HL-60 (cell line): ENCODE data around the gene CSK.

ENCODE experiments used
- DNase-seq, 2 experiments: peaks; one replicate each; pipeline ENCODE4 v3.0.0-alpha.2; 2010 to 2020; ENCODE audit warnings: low read depth in 1 of 2, low spot score in 1 of 2
- H3K27ac ChIP-seq: fragments of 250-450 bp; sonication (Bioruptor Pico); replicated peaks from 2 replicates; pipeline ENCODE4 v1.5.1; 2020; ENCODE audit warnings: mild to moderate bottlenecking, moderate library complexity
- H3K27me3 ChIP-seq: fragments of 250-450 bp; sonication (Bioruptor Pico); 2 replicates; pipeline ENCODE4 v1.5.1; 2021; ENCODE audit warnings: mild to moderate bottlenecking, moderate library complexity; ENCODE audit not compliant: insufficient read depth, poor library complexity, severe bottlenecking
- H3K4me3 ChIP-seq: replicated peaks from 2 replicates; pipeline ENCODE4 v1.5.1; 2011; ENCODE audit warnings: mild to moderate bottlenecking, control low read depth, low read length; ENCODE audit not compliant: insufficient read depth
- GABPA ChIP-seq: IDR thresholded peaks from 2 replicates; pipeline ENCODE4 v1.6.1; 2012; ENCODE audit warnings: low read depth
- POLR2AphosphoS5 ChIP-seq: IDR thresholded peaks from 2 replicates; pipeline ENCODE4 v1.6.1; 2012; ENCODE audit warnings: low read depth
- SPI1 ChIP-seq: IDR thresholded peaks from 2 replicates; pipeline ENCODE4 v1.6.1; 2012; ENCODE audit warnings: low read depth, mild to moderate bottlenecking, borderline replicate concordance
- TF ChIP-seq, protein P1 (sequence below): IDR thresholded peaks from 2 replicates; pipeline ENCODE4 v1.6.1; 2012; ENCODE audit warnings: low read depth; ENCODE audit not compliant: insufficient replicate concordance
- TF ChIP-seq, protein P2 (sequence below): IDR thresholded peaks from one replicate; pipeline ENCODE4 v1.5.1; 2011; ENCODE audit warnings: low read length, control low read depth, inconsistent platforms; ENCODE audit not compliant: insufficient read depth

Gene CSK

DNA sequence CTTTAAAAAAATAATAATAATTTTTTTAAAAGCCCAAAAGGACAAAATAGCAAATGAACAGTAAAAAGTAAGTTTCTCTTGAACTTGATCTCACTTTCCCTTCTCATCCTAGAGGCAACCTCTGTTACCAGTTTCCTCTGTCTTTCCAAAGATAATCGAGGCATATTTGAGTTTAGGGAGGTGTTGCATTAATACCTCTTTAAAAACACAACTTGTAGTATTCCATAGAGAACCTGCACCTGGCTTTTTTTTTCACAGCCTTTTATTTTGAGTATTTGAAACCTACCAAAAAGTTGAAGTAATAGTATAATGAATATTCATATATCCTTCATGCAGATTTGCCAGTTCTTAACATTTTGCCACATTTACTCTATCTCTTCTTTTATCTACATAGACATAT is 9.1 kb downstream of the CSK start:
- Histone ChIP-seq H3K27ac (peak overlapping the region; percentile 91), H3K27me3 (no peaks in the 10 kb centered on the region), H3K4me3 (no peak overlapping the region)
- TF ChIP-seq SPI1, result no peak
- DNase-seq, result no peak

DNA sequence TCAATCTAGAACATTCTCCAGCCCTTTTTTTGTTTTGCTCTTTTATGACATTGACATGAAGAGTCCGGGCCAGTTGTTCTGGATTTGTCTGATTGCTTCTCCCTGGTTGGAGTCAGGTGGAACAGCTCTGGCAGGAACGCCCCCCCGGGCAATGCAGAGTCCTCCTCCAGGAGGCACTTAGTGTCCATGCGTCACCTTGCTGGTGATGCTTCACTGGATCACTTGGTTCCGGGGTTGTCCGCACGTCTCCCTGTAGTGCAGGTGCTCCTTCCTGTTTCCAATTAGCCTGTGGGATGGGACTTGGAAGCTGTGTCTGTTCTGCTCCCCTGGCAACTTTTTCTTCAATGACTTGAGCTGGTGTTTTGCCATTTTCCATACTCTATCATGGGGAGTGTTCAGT is 9.8 kb downstream of the CSK start:
- H3K4me3 ChIP-seq, result no peak overlapping the region
- TF ChIP-seq POLR2AphosphoS5, result no peak
- H3K27ac ChIP-seq, result peak overlapping the region; percentile 91

DNA sequence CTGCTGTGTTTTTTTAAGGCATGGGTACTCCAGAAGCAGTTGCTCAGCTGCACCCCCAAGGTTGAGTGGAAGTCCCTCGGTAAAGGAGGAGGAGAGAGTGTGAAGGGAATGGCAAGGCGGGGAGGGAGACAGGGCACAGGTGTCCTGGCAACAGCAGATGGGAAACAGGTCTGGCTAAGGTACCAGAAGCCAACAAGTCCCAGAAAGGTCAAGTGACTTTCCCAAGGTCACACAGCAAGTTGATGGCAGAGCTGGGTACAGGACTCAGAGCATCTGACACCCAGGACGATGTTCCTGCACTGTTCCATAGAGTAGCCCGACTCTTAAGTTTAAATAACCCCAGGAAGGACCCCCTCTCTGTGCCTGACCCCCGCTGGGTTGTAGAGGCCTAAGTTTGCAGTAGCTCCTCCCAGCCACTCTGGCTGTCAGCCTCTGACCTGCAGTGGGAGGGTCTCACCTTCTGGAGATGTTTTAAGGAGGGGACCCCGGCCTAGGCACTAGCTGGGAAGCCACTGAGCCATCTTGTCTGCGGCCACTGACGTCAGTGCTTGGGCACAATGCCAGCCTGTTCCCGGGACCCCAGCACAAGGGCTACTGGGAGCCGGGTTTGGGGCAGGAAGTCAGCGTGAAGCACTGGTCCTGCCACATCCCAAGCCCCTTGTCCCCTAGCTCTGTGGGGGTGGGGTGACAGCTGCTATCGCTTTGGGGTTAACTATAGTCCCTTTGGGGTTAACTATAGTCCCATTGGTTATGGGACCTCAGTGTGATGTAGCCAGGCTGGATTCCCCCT is 10.5 kb downstream of the CSK start:
- Histone ChIP-seq H3K4me3 (no peak overlapping the region), H3K27ac (0 out of 2 replicates have a peak overlapping the region, but pooled peaks have one; percentile 13), H3K27me3 (no peaks in the 10 kb centered on the region)
- DNase-seq, result no peak
- TF ChIP-seq, protein P1, sequence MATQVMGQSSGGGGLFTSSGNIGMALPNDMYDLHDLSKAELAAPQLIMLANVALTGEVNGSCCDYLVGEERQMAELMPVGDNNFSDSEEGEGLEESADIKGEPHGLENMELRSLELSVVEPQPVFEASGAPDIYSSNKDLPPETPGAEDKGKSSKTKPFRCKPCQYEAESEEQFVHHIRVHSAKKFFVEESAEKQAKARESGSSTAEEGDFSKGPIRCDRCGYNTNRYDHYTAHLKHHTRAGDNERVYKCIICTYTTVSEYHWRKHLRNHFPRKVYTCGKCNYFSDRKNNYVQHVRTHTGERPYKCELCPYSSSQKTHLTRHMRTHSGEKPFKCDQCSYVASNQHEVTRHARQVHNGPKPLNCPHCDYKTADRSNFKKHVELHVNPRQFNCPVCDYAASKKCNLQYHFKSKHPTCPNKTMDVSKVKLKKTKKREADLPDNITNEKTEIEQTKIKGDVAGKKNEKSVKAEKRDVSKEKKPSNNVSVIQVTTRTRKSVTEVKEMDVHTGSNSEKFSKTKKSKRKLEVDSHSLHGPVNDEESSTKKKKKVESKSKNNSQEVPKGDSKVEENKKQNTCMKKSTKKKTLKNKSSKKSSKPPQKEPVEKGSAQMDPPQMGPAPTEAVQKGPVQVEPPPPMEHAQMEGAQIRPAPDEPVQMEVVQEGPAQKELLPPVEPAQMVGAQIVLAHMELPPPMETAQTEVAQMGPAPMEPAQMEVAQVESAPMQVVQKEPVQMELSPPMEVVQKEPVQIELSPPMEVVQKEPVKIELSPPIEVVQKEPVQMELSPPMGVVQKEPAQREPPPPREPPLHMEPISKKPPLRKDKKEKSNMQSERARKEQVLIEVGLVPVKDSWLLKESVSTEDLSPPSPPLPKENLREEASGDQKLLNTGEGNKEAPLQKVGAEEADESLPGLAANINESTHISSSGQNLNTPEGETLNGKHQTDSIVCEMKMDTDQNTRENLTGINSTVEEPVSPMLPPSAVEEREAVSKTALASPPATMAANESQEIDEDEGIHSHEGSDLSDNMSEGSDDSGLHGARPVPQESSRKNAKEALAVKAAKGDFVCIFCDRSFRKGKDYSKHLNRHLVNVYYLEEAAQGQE, result no peak
- TF ChIP-seq POLR2AphosphoS5 (no peak), GABPA (no peak), SPI1 (no peak)
- TF ChIP-seq, protein P2, sequence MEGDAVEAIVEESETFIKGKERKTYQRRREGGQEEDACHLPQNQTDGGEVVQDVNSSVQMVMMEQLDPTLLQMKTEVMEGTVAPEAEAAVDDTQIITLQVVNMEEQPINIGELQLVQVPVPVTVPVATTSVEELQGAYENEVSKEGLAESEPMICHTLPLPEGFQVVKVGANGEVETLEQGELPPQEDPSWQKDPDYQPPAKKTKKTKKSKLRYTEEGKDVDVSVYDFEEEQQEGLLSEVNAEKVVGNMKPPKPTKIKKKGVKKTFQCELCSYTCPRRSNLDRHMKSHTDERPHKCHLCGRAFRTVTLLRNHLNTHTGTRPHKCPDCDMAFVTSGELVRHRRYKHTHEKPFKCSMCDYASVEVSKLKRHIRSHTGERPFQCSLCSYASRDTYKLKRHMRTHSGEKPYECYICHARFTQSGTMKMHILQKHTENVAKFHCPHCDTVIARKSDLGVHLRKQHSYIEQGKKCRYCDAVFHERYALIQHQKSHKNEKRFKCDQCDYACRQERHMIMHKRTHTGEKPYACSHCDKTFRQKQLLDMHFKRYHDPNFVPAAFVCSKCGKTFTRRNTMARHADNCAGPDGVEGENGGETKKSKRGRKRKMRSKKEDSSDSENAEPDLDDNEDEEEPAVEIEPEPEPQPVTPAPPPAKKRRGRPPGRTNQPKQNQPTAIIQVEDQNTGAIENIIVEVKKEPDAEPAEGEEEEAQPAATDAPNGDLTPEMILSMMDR, result no peak

More for the DNA sequence above, 9.8 kb downstream of the CSK start:
- no peaks in the 10 kb centered on the region for H3K27me3 ChIP-seq
- no peak for DNase-seq

DNA sequence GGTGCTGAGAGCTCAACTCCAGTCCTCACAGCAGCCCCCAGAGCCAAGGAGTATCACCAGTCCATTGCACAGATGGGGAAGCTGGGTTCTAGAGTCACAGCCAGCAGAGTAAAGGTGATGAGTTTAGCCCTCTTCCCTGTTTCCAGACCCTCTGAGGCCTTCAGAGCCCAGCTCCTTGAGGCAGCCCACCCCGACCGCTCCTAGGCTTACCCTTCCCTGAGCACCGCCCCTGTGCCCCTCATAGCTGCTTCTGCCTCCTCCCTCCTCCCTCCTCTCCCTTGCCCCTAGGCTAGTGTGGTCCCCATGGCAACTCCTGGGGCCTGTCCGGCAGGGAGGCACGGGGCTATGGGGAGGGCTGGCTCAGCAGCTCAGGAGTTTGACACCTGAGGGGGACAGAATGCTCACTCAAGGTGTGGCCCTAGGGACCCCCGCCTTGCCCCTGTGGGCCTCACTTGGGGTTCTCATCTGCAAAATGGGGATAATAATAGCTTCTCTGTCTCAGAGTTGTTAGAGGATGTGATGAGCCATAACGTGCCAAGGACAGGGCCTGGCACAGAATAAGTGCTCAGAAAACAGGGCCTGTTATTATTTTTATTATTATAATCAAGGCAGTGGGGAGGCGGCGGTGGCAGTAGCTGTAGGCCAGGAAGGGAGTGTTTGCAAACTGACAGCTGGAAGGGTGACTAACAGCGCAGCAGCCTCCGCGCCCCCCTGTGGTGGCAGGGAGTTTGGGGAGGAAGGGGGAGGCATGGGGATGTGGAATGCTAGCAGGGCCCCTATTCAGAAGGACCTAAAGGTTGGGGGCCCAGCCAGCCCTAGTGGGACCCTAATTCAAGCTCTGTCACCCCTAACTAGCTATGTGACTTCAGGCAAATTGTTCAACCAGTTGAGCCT is 11.5 kb downstream of the CSK start:
- no peak overlapping the region for H3K27ac ChIP-seq
- H3K4me3 ChIP-seq, result no peak overlapping the region
- DNase-seq, result peak in 1 of 2 experiments; percentile 54
- no peaks in the 10 kb centered on the region for H3K27me3 ChIP-seq
- TF ChIP-seq, protein P2, result peak; percentile 2
- no peak for TF ChIP-seq POLR2AphosphoS5
- TF ChIP-seq, protein P1, result no peak
- no peak for TF ChIP-seq GABPA
